H1 (cell line): ENCODE results near the gene MIPEP. TPM values are rescaled to one million over a fixed set of nuclear protein-coding genes. Genes with fewer than 3 reads are reported as not detected.
A peak's percentile ranks its signal among the peaks of the same experiment; 100 is the strongest.

Experiments used
- CTCF ChIA-PET: fragments of 300-600 bp; sonication (Branson Sonifier 250); formaldehyde crosslinking; loops from one replicate; lab custom pipeline; 2021; ENCODE audit not compliant: partially characterized antibody; lab: Charles Lee
- POLR2A ChIA-PET: fragments of 300-600 bp; sonication (Branson Sonifier 250); formaldehyde crosslinking; loops from one replicate; lab custom pipeline; 2021; ENCODE audit warnings: inconsistent platforms; ENCODE audit not compliant: partially characterized antibody; lab: Charles Lee
- DNase-seq, 2 experiments: peaks; one replicate each; pipeline versions ENCODE4 v3.0.0 to v3.0.0-alpha.2; 2010 to 2022; ENCODE audit warnings: low spot score in 2 of 2, low read depth in 1 of 2, mixed read lengths in 1 of 2
- FAIRE-seq: peaks from 2 replicates; lab custom pipeline; 2011; peaks lifted over from hg19 to GRCh38; lab: Jason Lieb, UNC
- H2AFZ ChIP-seq: 2 replicates; pipeline ENCODE4 v1.8.1; 2012; ENCODE audit warnings: low read length, inconsistent platforms
- H2AK5ac ChIP-seq: 2 replicates; pipeline ENCODE4 v1.6.1; 2013; ENCODE audit warnings: low read depth, low read length
- H2BK120ac ChIP-seq: replicated peaks from 2 replicates; pipeline ENCODE3; 2013; ENCODE audit warnings: low read depth, low read length, inconsistent platforms
- H2BK12ac ChIP-seq: 2 replicates; pipeline ENCODE4 v1.6.1; 2013; ENCODE audit warnings: low read depth, low read length
- H2BK15ac ChIP-seq: 2 replicates; pipeline ENCODE4 v1.6.1; 2013; ENCODE audit warnings: low read length
- H2BK20ac ChIP-seq: 2 replicates; pipeline ENCODE4 v1.6.1; 2013; ENCODE audit warnings: low read length
- H2BK5ac ChIP-seq: 2 replicates; pipeline ENCODE4 v1.6.1; 2013; ENCODE audit warnings: low read depth, low read length
- H3K14ac ChIP-seq: 2 replicates; pipeline ENCODE4 v1.6.1; 2013; ENCODE audit warnings: inconsistent platforms; ENCODE audit not compliant: insufficient read length
- H3K18ac ChIP-seq: 2 replicates; pipeline ENCODE4 v1.6.1; 2013; ENCODE audit warnings: low read length; ENCODE audit errors: extremely low read depth
- H3K23ac ChIP-seq: 2 replicates; pipeline ENCODE4 v1.6.1; 2013; ENCODE audit warnings: inconsistent platforms; ENCODE audit not compliant: insufficient read length
- H3K23me2 ChIP-seq: 2 replicates; pipeline ENCODE4 v1.6.1; 2013; ENCODE audit warnings: low read depth, low read length
- H3K27ac ChIP-seq: 2 replicates; pipeline ENCODE4 v1.6.1; 2011; ENCODE audit warnings: low read depth, low read length, inconsistent platforms
- H3K27me3 ChIP-seq, 4 experiments: replicated peaks in 1 of 4; 1 replicate in 1 of 4; 2 replicates in 3 of 4; pipeline versions ENCODE4 v1.6.1 to v1.8.1; 2011 to 2013; ENCODE audit warnings: low read length in 3 of 4, mild to moderate bottlenecking in 3 of 4, inconsistent platforms in 2 of 4, mixed read lengths in 2 of 4, moderate library complexity in 1 of 4; ENCODE audit not compliant: control insufficient read depth in 3 of 4, insufficient read depth in 3 of 4; ENCODE audit errors: extremely low read depth in 1 of 4
- H3K36me3 ChIP-seq, 4 experiments: 2 replicates each; pipeline versions ENCODE4 v1.6.1 to v1.8.1; 2011 to 2013; ENCODE audit warnings: mild to moderate bottlenecking in 4 of 4, low read length in 3 of 4, moderate library complexity in 2 of 4, control low read depth in 1 of 4, inconsistent platforms in 1 of 4; ENCODE audit not compliant: insufficient read depth in 4 of 4, control insufficient read depth in 2 of 4
- H3K4ac ChIP-seq: replicated peaks from 2 replicates; pipeline ENCODE3; 2013; ENCODE audit warnings: low read length, low read depth, mixed read lengths, inconsistent platforms; ENCODE audit not compliant: insufficient read length
- H3K4me1 ChIP-seq, 4 experiments: replicated peaks in 1 of 4; 1 replicate in 1 of 4; 2 replicates in 3 of 4; pipeline versions ENCODE4 v1.6.1 to v1.8.1; 2011 to 2013; ENCODE audit warnings: low read length in 3 of 4, inconsistent platforms in 2 of 4, mixed read lengths in 1 of 4; ENCODE audit not compliant: insufficient read depth in 4 of 4, control insufficient read depth in 3 of 4
- H3K4me2 ChIP-seq, 2 experiments: 2 replicates each; pipeline versions ENCODE4 v1.6.1 to v1.8.1; 2011 to 2013; ENCODE audit warnings: low read depth in 2 of 2, low read length in 2 of 2, control low read depth in 1 of 2, inconsistent platforms in 1 of 2, mild to moderate bottlenecking in 1 of 2; ENCODE audit not compliant: insufficient read depth in 1 of 2
- H3K4me3 ChIP-seq, 4 experiments: fragments of 200-600, 300-600 bp in 1 of 4; sonication (generic), shearing (Covaris generic), sonication (Bioruptor Twin) in 1 of 4; 2 replicates each; pipeline versions ENCODE4 v1.5.1 to v1.8.1; 2011 to 2016; ENCODE audit warnings: low read length in 4 of 4, low read depth in 3 of 4, control low read depth in 2 of 4, inconsistent platforms in 2 of 4, mild to moderate bottlenecking in 2 of 4, mixed read lengths in 1 of 4, moderate library complexity in 1 of 4; ENCODE audit not compliant: insufficient read depth in 2 of 4; ENCODE audit errors: extremely low read depth in 1 of 4
- H3K56ac ChIP-seq: replicated peaks from 2 replicates; pipeline ENCODE3; 2013; ENCODE audit warnings: low read depth, mild to moderate bottlenecking, mixed read lengths, low read length, inconsistent platforms; ENCODE audit not compliant: insufficient read length
- H3K79me1 ChIP-seq: 2 replicates; pipeline ENCODE4 v1.6.1; 2013; ENCODE audit warnings: low read depth, low read length, control low read depth
- H3K79me2 ChIP-seq, 2 experiments: 2 replicates each; pipeline versions ENCODE4 v1.6.1 to v1.8.1; 2012 to 2013; ENCODE audit warnings: low read length in 2 of 2, mild to moderate bottlenecking in 2 of 2, inconsistent platforms in 1 of 2; ENCODE audit not compliant: insufficient read depth in 2 of 2, control insufficient read depth in 1 of 2
- H3K9ac ChIP-seq, 4 experiments: replicated peaks in 1 of 4; 1 replicate in 1 of 4; 2 replicates in 3 of 4; pipeline versions ENCODE4 v1.6.1 to v1.8.1; 2011 to 2013; ENCODE audit warnings: low read depth in 3 of 4, low read length in 3 of 4, control low read depth in 2 of 4, mild to moderate bottlenecking in 2 of 4, moderate library complexity in 2 of 4, inconsistent platforms in 1 of 4; ENCODE audit errors: extremely low read depth in 1 of 4
- H3K9me3 ChIP-seq, 2 experiments: 2 replicates each; pipeline versions ENCODE4 v1.6.1 to v1.8.1; 2012 to 2013; ENCODE audit warnings: mild to moderate bottlenecking in 2 of 2, moderate library complexity in 2 of 2, control low read depth in 1 of 2, inconsistent platforms in 1 of 2, low read depth in 1 of 2, low read length in 1 of 2, mixed read lengths in 1 of 2; ENCODE audit not compliant: insufficient read depth in 2 of 2
- H4K20me1 ChIP-seq, 2 experiments: replicated peaks in 1 of 2; 2 replicates each; pipeline versions ENCODE3 to v1.8.1; 2011 to 2013; ENCODE audit warnings: inconsistent platforms in 2 of 2, low read length in 2 of 2, mild to moderate bottlenecking in 1 of 2; ENCODE audit not compliant: insufficient read depth in 2 of 2, control insufficient read depth in 1 of 2
- H4K5ac ChIP-seq: 2 replicates; pipeline ENCODE4 v1.6.1; 2013; ENCODE audit warnings: low read length, low read depth, mixed read lengths, inconsistent platforms; ENCODE audit not compliant: insufficient read length
- H4K8ac ChIP-seq: 2 replicates; pipeline ENCODE4 v1.8.0; 2013; ENCODE audit warnings: mild to moderate bottlenecking, moderate library complexity, low read length, inconsistent platforms; ENCODE audit not compliant: insufficient read depth; ENCODE audit errors: extremely low read depth
- H4K91ac ChIP-seq: replicated peaks from 2 replicates; pipeline ENCODE3; 2013; ENCODE audit warnings: low read length, mixed read lengths, inconsistent platforms; ENCODE audit not compliant: insufficient read length
- KDM1A ChIP-seq: fragments of 200-600, 300-600 bp; sonication (generic); IDR thresholded peaks from 2 replicates; pipeline ENCODE4 v1.7.1; 2016; ENCODE audit warnings: mild to moderate bottlenecking, low read length, borderline replicate concordance
- POLR2AphosphoS5 ChIP-seq: IDR thresholded peaks from 2 replicates; pipeline ENCODE4 v1.6.1; 2011; ENCODE audit warnings: low read depth, low read length
- RBBP5 ChIP-seq: IDR thresholded peaks from 2 replicates; pipeline ENCODE4 v1.7.1; 2012; ENCODE audit warnings: low read depth, mild to moderate bottlenecking, inconsistent platforms, low read length, moderate library complexity, borderline replicate concordance
- RNF2 ChIP-seq: fragments of 200-900, 300-1000 bp; sonication (generic); IDR thresholded peaks from 2 replicates; pipeline ENCODE4 v1.7.1; 2016; ENCODE audit warnings: borderline replicate concordance, low read depth, mild to moderate bottlenecking, antibody characterized with exemption, low read length; ENCODE audit not compliant: poor library complexity, severe bottlenecking; ENCODE audit errors: missing control alignments
- YY1 ChIP-seq: IDR thresholded peaks from 2 replicates; pipeline ENCODE4 v1.6.1; 2011; ENCODE audit warnings: low read depth, mild to moderate bottlenecking, low read length
- WGBS, 2 experiments: shearing (Covaris generic) in 1 of 2; methylation state at CpG; one replicate each; pipeline versions ENCODE4 v1.1.6 to v1.1.7; 2013 to 2015; ENCODE audit warnings: low lambda C conversion rate in 2 of 2, mixed read lengths in 2 of 2, inconsistent platforms in 1 of 2, low coverage in 1 of 2, missing lambda C conversion rate in 1 of 2; ENCODE audit not compliant: insufficient replicate concordance in 2 of 2, insufficient coverage in 1 of 2, insufficient read length in 1 of 2; ENCODE audit errors: extremely low coverage in 1 of 2, missing lambda C conversion rate in 1 of 2; 5-methylcytosine and 5-hydroxymethylcytosine counted together
- polyA plus RNA-seq, 7 experiments: library from polyadenylated mRNA; depleted of rRNA in 3 of 7; stranded (reverse) in 5 of 7; unstranded in 2 of 7; fragments of >200 nt in 5 of 7; fragments of 200-250 nt in 2 of 7; gene quantifications; 1 replicate in 5 of 7; 2 replicates in 1 of 7; 4 replicates in 1 of 7; pipeline versions ENCODE4 v1.2.1 to v1.2.3, GENCODE V29; 2011 to 2013; ENCODE audit warnings: missing spikeins in 2 of 7, mixed read lengths in 2 of 7
- total RNA-seq: library from RNA; stranded (reverse); fragmentation: NEBNext Ultra II Directional; extraction: Animal tissue kit (Norgen Biotek cat#: 25700); gene quantifications from 2 replicates; pipeline ENCODE4 v1.2.1, GENCODE V29; 2021

Gene MIPEP
- total and polyA plus RNA-seq, 2 of the 8 experiments (the other 6 are each of a cell fraction or from before 2014, with no cell fraction given), result 24.0 to 24.2 TPM

DNA sequence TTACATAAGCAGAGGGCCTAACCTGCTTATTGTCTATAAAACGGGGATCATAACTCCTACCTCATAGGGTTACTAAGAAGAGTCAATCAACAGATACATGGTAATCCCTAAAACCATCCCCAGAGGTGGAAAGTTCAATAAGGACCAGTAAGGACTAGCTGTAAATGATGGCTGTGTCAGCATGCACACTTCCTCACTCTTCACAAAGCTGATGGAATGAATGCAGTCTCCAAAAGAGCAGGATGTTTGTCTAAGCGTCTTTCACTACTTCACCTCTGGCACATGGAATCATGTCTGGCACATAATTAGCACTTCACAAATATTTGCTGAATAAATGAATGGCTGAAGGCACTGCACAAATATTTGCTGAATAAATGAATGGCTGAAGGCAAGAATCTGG lies 134.2 kb downstream of the MIPEP start:
- Histone ChIP-seq H3K9ac (no peak overlapping the region), H3K36me3 (no peaks in the 10 kb centered on the region; a peak in 1 of 8 replicates), H4K91ac (no peak overlapping the region), H4K8ac (no peak overlapping the region), H3K27me3 (no peaks in the 10 kb centered on the region), H3K56ac (no peak overlapping the region), H3K4me1 (no peaks in the 10 kb centered on the region; a peak in 1 of 7 replicates)
- DNase-seq, result no peak
- POLR2A ChIA-PET, result no interaction called here
- TF ChIP-seq RBBP5, result no peak
- TF ChIP-seq YY1, result no peak
- no peak for TF ChIP-seq RNF2
- no peak for TF ChIP-seq KDM1A
- TF ChIP-seq POLR2AphosphoS5, result no peak
- TF ChIP-seq, all 59 proteins: peak for 0
- Histone ChIP-seq H3K4me2 (no peak overlapping the region), H2BK15ac (no peak overlapping the region), H4K5ac (no peak overlapping the region), H3K27ac (no peak overlapping the region; the same call in 1 of the 2 replicates), H3K4ac (no peak overlapping the region), H2BK12ac (no peak overlapping the region), H3K18ac (no peak overlapping the region), H2BK20ac (no peak overlapping the region), H2AFZ (no peak overlapping the region), H3K14ac (no peak overlapping the region), H3K23ac (no peak overlapping the region), H3K9me3 (no peaks in the 10 kb centered on the region), H3K4me3 (no peak overlapping the region), H2BK5ac (no peak overlapping the region), H3K79me1 (no peaks in the 10 kb centered on the region), H3K79me2 (no peaks in the 10 kb centered on the region), H2AK5ac (peak overlapping the region; percentile 11; the same call in 1 of the 2 replicates), H3K23me2 (no peaks in the 10 kb centered on the region), H4K20me1 (no peaks in the 10 kb centered on the region), H2BK120ac (no peak overlapping the region)
- no peak for FAIRE-seq
- WGBS, 2 experiments, result 79% methylated on average over 2 of the region's 2 CpGs; no CpG with 5 or more reads in 1 of the 2 experiments
- CTCF ChIA-PET, result interaction anchor here (0.6 to 1.3 kb wide), 4 partner anchors 15 to 473 kb away, joined by 3 to 6 read pairs (median 3); no protein-coding TSS in a partner anchor
